Measurements from ENCODE around the gene LMO3.
A peak's percentile ranks its signal among the peaks of the same experiment; 100 is the strongest.

The LMO3 gene

DNA sequence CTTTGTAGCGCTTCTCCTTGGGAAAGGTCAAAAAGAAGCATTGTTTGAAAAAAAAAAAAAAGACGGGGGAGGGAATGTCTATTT is at the start of gene LMO3:
Gene LMO3 (minus strand): TSS at position 46 of the 84 bp plus-strand sequence. CDS start 5,302 bp downstream, outside the sequence.
- DNase-seq: no peak

DNA sequence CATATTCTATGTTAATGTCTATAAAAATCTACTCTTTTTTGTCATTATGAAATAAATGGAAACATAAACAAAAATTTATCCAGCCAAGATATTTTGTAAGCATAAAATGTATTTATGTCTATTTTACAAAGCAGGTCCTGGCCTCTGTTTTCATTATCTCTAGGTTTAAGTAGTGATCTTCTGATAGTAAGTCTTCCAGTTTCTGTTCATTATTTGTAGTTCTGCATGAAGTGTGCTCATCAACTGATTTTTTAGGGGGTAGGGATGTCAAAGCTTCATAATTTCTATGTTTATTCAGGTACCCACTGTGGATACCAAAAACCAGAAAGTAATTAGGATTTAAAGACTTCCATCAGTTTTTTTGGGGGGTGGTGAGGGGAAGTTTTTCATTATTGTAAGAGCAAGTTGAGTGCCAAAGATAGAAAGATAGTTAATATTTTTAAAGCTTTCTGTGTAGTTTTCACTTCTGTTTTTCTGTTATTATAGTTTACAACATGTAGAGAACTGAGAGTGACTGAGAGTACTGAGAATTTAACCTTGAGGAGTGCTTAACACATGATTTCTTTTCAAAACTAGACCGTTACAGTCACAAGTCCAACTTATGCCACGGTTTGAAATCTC is 30.6 kb upstream of the LMO3 start:
- no peak for DNase-seq

- DNase-seq: no peak
Measured at GRCh38 chr12:16634786-16635185, 28.8 kb upstream of the LMO3 start.

GRCh38 chr12:16626991-16627390 is 21.0 kb upstream of the LMO3 start:
- DNase-seq: no peak

GRCh38 chr12:16622338-16622737 is 16.4 kb upstream of the LMO3 start:
- DNase-seq: no peak

DNA sequence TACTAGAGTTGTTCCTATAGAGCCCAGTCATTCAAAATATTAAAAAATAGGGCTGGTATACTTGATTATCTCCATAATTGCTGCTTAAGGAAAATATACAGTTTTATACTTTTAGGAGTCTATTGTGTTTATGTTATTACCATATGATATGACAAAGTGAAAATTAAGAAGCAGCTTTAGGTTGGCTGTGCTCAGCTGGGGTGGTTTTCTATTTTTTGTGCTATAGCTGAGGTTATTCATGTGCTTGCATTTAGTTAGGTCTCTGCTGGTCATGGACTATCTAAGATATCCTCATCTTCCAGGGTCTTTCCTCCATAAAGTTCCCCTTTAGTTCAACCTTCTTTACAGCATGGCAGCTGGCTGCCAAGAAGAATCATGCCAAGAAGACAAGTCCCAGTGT is 13.6 kb upstream of the LMO3 start:
- no peak for DNase-seq

DNA sequence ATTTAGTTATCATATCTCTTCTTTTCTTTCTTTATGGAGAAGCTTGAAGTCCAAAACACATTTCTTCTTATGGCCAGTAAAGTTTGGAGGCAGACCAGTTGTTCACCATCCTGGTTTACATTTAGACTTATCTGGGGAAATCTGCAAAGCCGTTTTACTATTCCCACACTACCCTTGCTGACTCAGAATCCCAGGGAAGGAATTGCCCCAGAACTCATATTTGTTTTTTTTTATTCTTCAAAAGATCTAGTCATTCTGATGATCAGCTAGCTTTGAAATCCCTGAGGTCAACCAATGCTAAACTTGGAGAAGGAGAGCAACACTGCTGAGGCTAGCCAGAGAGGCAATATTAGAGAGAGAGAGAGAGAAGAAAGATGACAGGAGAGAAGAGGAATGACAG is 12.3 kb upstream of the LMO3 start:
- no peak for DNase-seq

DNA sequence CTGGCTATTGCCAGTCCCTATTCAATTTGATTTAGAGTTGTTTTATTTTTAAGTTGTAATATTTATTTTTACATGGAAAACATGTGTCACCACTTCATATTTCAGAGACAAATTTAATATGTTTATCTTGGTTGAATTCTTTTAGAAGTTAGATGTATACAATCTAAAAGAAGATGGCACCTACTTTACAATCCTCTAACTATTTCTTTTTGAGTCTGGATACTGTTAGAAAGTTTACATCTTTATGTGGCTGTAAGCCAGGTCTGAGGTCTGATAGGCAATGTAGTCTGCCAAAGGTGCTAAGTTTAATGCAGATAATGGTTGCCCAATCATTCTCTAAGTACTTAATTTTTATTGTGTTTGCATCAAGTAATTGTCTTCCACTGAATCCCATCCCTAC is 7.2 kb upstream of the LMO3 start:
- no peak for DNase-seq

- DNase-seq: no peak
Measured at GRCh38 chr12:16612647-16613046, 6.7 kb upstream of the LMO3 start.

GRCh38 chr12:16611146-16611545 is 5.2 kb upstream of the LMO3 start:
- DNase-seq: peak; percentile 33

- peak; percentile 17 for DNase-seq
Measured at GRCh38 chr12:16610743-16611142, 4.8 kb upstream of the LMO3 start.

GRCh38 chr12:16610001-16610585 is 4.1 kb upstream of the LMO3 start:
- DNase-seq: peak; percentile 37

GRCh38 chr12:16608946-16609539 is 3.1 kb upstream of the LMO3 start:
- no peak for DNase-seq

DNA sequence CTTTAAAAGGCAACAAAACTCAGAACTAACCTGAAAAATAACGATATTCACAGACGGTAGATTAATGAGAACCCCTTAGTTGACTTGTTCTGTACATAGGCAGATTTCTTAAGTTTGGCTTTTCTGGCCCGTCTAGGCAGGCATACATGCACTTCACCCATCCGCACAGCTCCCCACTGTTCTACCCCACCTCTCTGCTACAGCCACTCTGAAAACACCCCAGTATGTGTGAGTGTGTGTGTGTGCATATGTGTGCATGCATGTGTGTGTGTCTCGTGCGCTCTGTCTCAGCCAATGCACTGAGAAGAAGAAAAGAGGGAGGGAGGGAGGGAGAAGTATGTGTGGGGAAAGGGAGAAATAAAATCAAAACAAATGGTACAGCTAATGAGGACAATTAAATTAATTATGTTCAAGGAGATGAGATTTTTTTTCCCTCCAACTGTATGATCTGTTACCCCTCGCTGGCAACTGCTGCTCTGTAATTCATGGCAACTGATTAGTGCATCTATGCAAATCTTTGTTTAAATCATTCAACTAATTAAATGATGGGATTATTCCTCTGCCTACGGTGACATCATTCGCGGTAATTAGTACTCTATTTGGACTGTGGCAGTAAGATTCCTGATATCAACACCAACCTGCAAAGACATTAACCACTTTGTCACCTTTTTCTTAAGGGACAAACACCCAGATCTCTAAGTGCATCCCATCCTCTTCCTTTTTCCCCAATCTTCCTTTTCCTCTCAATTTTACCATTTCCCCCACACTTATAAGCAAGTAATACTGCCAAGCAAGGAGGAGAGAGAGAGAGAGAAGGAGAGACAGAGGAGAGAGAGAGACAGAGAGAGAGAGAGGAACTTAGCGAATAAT is 2.2 kb upstream of the LMO3 start:
- no peak for DNase-seq

- DNase-seq: no peak
Measured at GRCh38 chr12:16606991-16607390, 1.0 kb upstream of the LMO3 start.

GRCh38 chr12:16606201-16606849 is 363 bp upstream of the LMO3 start:
- peak; percentile 48 for DNase-seq

DNA sequence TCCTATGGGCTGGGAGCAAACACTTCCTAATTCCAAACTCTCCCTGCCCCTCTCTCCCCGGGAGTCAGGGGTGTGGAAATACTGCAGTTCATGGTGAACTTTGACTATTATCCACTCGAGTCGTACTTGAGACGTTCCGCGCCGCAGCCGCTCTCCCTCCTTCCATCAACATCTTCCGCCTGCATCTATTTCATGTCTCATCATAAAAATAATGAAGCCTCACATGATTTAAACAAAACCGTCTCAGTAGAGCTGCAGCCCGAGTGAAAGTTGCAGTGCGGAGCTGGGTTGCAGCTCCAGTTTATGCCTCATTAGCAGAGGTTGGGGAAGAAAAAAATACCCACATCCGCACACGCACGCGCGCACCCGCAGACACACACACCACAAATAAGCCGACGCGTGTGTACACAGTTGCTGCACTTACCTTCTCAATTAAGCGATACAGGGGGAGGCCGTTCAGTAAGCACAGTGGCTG is 283 bp downstream of the LMO3 start:
- peak; percentile 66 for DNase-seq

GRCh38 chr12:16604596-16605252 is 1.2 kb downstream of the LMO3 start:
- DNase-seq: peak; percentile 46

GRCh38 chr12:16603916-16604575 is 1.9 kb downstream of the LMO3 start:
- DNase-seq: peak; percentile 72

- DNase-seq: peak; percentile 55
Measured at GRCh38 chr12:16603260-16603915, 2.6 kb downstream of the LMO3 start.

DNA sequence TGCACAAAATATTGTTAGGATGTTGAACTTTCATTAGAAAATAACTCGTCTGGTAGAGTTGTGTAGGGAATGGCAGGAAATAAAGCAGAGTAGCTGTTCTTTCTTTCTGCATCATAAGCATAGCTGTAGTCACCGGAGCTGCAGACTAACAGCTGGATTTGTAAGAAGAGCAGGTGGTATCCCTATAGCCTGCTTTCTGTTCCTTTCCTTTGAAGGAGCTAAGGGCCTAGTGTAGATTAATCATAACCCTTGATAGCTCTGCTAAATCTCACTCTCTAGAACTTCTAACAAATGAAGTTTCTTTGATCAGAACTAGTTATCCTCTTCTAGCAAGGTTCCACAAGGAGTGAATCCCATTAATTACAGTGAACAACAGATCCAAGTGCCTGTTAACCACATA is 3.5 kb downstream of the LMO3 start:
- DNase-seq: no peak

DNA sequence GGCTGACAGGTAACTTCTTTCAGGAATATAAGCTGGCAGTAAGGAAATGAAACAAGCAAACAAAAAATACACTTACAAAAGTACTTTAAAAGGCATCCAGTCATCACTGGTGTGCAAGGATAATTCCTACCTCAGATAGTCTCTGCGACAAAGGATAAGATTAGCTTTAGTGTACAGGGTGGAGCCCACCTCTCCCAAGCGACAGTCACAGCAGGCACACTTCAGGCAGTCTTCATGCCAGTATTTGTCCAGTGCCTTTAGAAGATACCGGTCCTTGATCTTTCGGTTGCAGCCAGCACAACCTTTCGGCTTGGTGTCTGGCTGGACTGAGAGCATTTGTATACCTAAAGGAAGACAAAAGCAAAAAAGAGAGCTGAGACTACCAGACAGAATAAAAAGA is 5.4 kb downstream of the LMO3 start:
- peak; percentile 27 for DNase-seq
